GM12878 (cell line): ENCODE measurements around the gene CASR.

Source experiments
- BRCA1 ChIP-seq: IDR thresholded peaks from 2 replicates; pipeline ENCODE4 v1.6.1; 2011; ENCODE audit warnings: low read depth, low read length, improper control_type of control experiment
- CBX3 ChIP-seq: fragments of 200-600 bp; sonication (generic); IDR thresholded peaks from 2 replicates; pipeline ENCODE4 v1.6.1; 2016; ENCODE audit warnings: low read depth, borderline replicate concordance
- ZNF24 ChIP-seq: fragments of 450-650 bp; IDR thresholded peaks from 2 replicates; pipeline ENCODE4 v1.6.1; 2017; ENCODE audit warnings: antibody characterized with exemption, mild to moderate bottlenecking

- TF ChIP-seq ZNF24 (no peak), BRCA1 (no peak), CBX3 (no peak)
Measured at GRCh38 chr3:122263974-122264588, 80.6 kb downstream of the CASR start.
